Thoracic aorta (tissue), 2 donors: Measurements from ENCODE around the gene FHIT. TPM values are rescaled to one million over a fixed set of nuclear protein-coding genes. Genes with fewer than 3 reads are reported as not detected.

ENCODE experiments used
- ATAC-seq: fragments of 150-250 bp; one replicate; pipeline ENCODE4 v1.8.0; 2017; ENCODE audit warnings: low read depth; ENCODE audit not compliant: insufficient number of reproducible peaks, low FRiP score
- DNase-seq: peaks from one replicate; pipeline ENCODE4 v3.0.0-alpha.2; 2020; ENCODE audit warnings: low spot score
- H3K27ac ChIP-seq, 2 donors: fragments of 200-600 bp; sonication (generic); 1 replicate in 1 of 2; 2 replicates in 1 of 2; pipeline ENCODE4 v1.5.1; 2016; ENCODE audit warnings: mild to moderate bottlenecking in 2 of 2, moderate library complexity in 2 of 2
- H3K27me3 ChIP-seq: fragments of 200-600 bp; sonication (generic); replicated peaks from 2 replicates; pipeline ENCODE4 v1.6.0; 2016; ENCODE audit warnings: mild to moderate bottlenecking; ENCODE audit not compliant: insufficient read depth
- H3K36me3 ChIP-seq: fragments of 200-600 bp; sonication (generic); one replicate; pipeline ENCODE4 v1.5.1; 2016
- H3K4me1 ChIP-seq, 2 donors: fragments of 200-600 bp; sonication (generic); 1 replicate in 1 of 2; 2 replicates in 1 of 2; pipeline versions ENCODE4 v1.5.1 to v1.6.0; 2016; ENCODE audit warnings: low read depth in 2 of 2, mild to moderate bottlenecking in 1 of 2; ENCODE audit not compliant: control insufficient read depth in 1 of 2
- H3K4me3 ChIP-seq: fragments of 200-600 bp; sonication (generic); 2 replicates; pipeline ENCODE4 v1.5.1; 2016; ENCODE audit warnings: mild to moderate bottlenecking
- H3K9me3 ChIP-seq: fragments of 200-600 bp; sonication (generic); 2 replicates; pipeline ENCODE4 v1.5.1; 2016
- total RNA-seq, 2 donors: library from RNA; depleted of rRNA; stranded (reverse); fragments of >200 nt; gene quantifications; one replicate each; pipeline versions ENCODE4 v1.1.0 to v1.2.3, GENCODE V29; 2016
- TF ChIP-seq, protein P1 (sequence below): fragments of 200-600 bp; sonication (generic); IDR thresholded peaks from one replicate; pipeline ENCODE4 v1.5.1; 2019; ENCODE audit warnings: antibody characterized with exemption

FHIT gene
- total RNA-seq, 2 donors from 2014 or later, result 2.0 to 2.3 TPM

DNA sequence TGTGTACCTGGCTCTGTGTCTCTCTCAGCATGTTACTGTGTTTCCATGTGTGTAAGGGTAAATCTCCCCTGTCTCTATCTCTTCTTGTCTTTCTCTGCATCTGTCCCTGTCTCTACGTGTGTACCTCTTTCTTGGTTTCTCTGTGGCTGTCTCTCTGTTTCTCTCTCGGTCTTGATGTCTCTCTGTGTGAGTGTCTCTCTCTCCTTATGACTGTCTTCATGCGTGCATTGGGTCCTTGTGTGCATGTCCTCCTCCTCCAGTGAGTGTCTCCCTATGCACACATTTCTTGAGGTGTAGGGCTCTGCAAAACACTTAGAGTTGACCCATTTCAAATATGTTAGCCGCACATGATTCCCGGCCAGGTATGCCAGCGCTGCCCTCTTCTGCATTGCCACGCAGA, 1298.1 kb downstream of the FHIT start:
- Histone ChIP-seq H3K4me1 (no peaks in the 10 kb centered on the region), H3K4me3 (no peak overlapping the region), H3K27ac (no peak overlapping the region), H3K9me3 (no peaks in the 10 kb centered on the region), H3K27me3 (no peaks in the 10 kb centered on the region), H3K36me3 (no peaks in the 10 kb centered on the region)
- TF ChIP-seq, protein P1, sequence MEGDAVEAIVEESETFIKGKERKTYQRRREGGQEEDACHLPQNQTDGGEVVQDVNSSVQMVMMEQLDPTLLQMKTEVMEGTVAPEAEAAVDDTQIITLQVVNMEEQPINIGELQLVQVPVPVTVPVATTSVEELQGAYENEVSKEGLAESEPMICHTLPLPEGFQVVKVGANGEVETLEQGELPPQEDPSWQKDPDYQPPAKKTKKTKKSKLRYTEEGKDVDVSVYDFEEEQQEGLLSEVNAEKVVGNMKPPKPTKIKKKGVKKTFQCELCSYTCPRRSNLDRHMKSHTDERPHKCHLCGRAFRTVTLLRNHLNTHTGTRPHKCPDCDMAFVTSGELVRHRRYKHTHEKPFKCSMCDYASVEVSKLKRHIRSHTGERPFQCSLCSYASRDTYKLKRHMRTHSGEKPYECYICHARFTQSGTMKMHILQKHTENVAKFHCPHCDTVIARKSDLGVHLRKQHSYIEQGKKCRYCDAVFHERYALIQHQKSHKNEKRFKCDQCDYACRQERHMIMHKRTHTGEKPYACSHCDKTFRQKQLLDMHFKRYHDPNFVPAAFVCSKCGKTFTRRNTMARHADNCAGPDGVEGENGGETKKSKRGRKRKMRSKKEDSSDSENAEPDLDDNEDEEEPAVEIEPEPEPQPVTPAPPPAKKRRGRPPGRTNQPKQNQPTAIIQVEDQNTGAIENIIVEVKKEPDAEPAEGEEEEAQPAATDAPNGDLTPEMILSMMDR, result no peak
- DNase-seq (no peak), ATAC-seq (no peak)

DNA sequence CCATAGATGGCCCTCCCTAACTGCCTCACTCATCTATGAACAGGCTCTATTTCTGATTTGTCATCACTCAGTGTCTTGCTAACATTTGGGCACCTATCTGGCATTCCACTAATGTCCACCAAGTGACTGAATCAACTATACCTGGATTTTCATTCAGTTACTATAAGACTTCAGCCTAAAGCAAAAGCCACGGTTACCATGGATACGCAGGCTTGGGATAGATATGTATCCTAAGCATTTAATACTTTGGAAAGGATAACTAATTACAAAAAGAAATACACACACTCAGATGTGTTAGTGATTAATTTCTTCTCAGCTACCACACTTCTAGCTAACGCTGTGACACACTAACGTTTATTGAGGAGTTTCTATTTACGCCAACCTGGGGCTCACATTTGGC, 1301.9 kb downstream of the FHIT start:
- TF ChIP-seq, protein P1, result no peak
- Histone ChIP-seq H3K27me3 (no peaks in the 10 kb centered on the region), H3K9me3 (no peaks in the 10 kb centered on the region), H3K27ac (no peak overlapping the region), H3K4me3 (no peak overlapping the region), H3K36me3 (no peaks in the 10 kb centered on the region), H3K4me1 (no peaks in the 10 kb centered on the region)
- ATAC-seq (no peak), DNase-seq (no peak)

DNA sequence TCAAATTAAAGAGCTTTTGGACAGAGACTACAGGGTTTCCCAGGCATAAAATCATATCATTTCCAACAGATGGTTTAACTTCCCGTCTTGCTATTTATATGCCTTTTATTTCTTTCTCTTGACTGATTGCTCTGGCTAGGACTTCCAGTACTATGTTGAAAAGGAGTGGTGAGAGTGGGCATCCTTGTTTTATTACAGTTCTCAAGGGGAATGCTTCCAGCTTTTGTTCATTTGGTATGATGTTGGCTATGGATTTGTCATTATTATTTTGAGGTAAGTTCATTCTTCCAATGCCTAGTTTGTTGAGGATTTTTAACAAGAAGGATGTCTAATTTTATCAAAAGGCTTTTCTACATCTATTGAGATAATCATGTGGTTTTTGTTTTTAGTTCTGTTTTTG, 1304.9 kb downstream of the FHIT start:
- DNase-seq, result no peak
- Histone ChIP-seq H3K27ac (no peak overlapping the region), H3K4me1 (no peaks in the 10 kb centered on the region), H3K36me3 (no peaks in the 10 kb centered on the region), H3K9me3 (no peaks in the 10 kb centered on the region), H3K4me3 (no peak overlapping the region), H3K27me3 (no peaks in the 10 kb centered on the region)
- no peak for ATAC-seq
- TF ChIP-seq, protein P1, result no peak

DNA sequence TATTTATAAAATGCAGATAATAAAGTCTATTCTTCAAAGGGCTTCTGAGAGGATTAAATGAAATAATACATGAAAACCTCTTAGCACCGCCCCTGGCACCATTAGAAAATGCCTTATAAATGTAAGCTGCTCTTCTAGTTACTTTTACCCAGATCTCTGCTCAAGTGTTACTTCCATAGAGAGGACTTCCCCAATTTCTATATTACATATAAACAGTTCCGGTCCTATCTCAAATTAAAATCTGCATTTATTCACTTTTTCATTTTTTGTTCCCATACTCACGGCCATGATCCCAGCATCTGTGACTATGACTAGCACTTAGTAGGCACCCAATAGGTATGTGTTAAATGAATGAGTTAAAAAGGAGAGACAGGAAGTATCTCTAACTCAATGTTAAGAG, 1310.5 kb downstream of the FHIT start:
- no peak for ATAC-seq
- TF ChIP-seq, protein P1, result no peak

DNA sequence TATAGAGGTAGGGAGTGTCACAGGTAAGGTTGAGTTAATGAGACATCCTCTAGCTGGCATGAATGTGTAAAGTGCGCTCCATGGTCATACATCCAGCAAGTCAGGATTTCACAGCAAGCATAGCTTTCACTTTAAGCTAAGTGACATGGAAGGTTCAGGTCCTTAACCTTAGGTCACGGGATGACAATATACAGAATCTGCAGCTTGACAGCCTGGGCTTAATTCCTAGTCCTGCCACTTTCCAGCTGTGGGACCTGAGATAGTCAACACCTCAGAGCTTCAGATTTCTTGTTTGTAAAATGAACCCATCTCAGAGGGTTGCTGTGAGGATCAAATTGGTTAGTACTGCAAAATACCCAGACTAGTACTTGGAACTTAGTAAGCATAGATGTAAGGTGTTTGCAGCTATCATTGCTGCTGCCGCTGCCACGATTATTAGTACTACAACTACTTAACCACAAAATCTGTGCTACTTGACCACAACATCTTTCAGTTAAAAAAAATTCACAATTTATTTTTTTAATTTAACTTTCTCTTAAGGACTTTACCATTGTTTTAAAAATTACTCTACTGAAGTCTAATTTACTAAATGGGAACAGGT, 1311.3 kb downstream of the FHIT start:
- H3K27ac ChIP-seq, result no peak overlapping the region
- no peaks in the 10 kb centered on the region for H3K9me3 ChIP-seq
- no peaks in the 10 kb centered on the region for H3K4me1 ChIP-seq
- H3K36me3 ChIP-seq, result no peaks in the 10 kb centered on the region
- H3K4me3 ChIP-seq, result no peak overlapping the region
- no peaks in the 10 kb centered on the region for H3K27me3 ChIP-seq
- ATAC-seq, result no peak
- TF ChIP-seq, protein P1, result no peak
- DNase-seq, result no peak

More for the DNA sequence above, 1310.5 kb downstream of the FHIT start:
- no peak for DNase-seq
- Histone ChIP-seq H3K9me3 (no peaks in the 10 kb centered on the region), H3K4me3 (no peak overlapping the region), H3K27me3 (no peaks in the 10 kb centered on the region), H3K4me1 (no peaks in the 10 kb centered on the region), H3K36me3 (no peaks in the 10 kb centered on the region), H3K27ac (no peak overlapping the region)
